ENCODE measurements around the gene ZNF674. TPM values are rescaled to one million over a fixed set of nuclear protein-coding genes. Genes with fewer than 3 reads are reported as not detected.
"Not testable (repeated sequence)": the region's sequence is repeated elsewhere in the genome, so short reads cannot be mapped to it uniquely, and the experiment has no call there.

The ZNF674 gene
- total RNA-seq, 2 experiments from 2014 or later = 2.0 to 2.6 TPM

DNA sequence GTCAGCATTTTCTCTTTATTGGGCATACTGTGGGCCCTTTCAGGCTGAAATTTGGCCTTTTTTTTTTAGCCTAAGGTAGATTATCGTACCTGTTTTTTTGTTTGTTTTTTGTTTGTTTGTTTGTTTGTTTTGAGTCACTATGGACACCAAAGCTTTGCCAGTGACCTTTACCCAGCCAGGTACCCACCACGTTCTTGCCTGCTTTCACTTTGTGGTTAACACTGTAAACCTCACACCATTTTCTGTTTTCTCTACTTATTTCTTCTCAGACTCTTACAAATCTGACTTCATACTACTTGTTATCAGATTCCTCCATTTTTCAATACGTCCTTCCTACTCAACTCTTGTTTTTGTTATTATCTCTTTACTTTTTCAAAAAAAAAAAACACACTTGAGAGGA lies 81.5 kb downstream of the ZNF674 start:
- ChIA-PET POLR2A (no interaction called here), CTCF (no interaction called here)
- DNase-seq = no peak
- Mint-ChIP-seq H3K4me3 (no peak overlapping the region), H3K36me3 (ENCODE audit: low read depth) (peaks cover 46% of the 10 kb centered on the region), H3K4me1 (peaks cover 14% of the 10 kb centered on the region), H3K27ac (no peak overlapping the region), H3K27me3 (no peaks in the 10 kb centered on the region), H3K9me3 (ENCODE audit: low read depth) (no peaks in the 10 kb centered on the region)
- no peak for ATAC-seq
- intact Hi-C loops (cut with DNase I, micrococcal nuclease) = no loop called here

DNA sequence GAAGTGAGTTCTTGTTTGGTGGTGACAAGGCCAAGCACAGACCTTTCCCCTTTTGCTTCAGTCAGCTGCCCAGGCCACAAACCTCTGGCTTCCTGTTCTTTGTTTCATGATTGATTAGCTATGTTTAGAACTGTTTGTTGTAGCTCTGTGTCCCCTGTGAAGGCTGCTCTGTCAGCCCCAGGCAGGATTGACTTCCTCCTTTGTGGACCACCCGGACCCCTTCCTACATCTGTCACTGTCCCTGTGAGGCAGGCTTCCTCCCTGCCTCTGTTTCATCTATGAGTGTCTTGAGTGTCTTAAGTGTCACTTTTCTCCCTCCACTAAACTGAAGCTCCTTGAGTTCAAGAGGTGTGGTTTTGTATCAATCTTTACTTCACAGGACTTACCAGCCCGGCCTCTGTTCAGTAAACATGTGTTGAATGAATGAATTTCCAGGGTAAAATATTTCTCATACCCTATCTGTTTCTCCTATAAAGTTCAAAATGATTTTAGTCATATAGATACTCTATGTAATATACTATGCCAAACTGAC lies 83.5 kb downstream of the ZNF674 start:
- peaks cover 41% of the 10 kb centered on the region for H3K36me3 Mint-ChIP-seq (ENCODE audit: low read depth)
- intact Hi-C loops (cut with DNase I, micrococcal nuclease) = no loop called here
- ATAC-seq = peak; percentile 23
- ChIA-PET CTCF (no interaction called here), POLR2A (no interaction called here)
- no peak overlapping the region for H3K4me3 Mint-ChIP-seq
- H3K9me3 Mint-ChIP-seq (ENCODE audit: low read depth) = no peaks in the 10 kb centered on the region
- DNase-seq = no peak
- H3K27me3 Mint-ChIP-seq = no peaks in the 10 kb centered on the region
- peak overlapping the region; percentile 33 for H3K27ac Mint-ChIP-seq
- H3K4me1 Mint-ChIP-seq = peaks cover 14% of the 10 kb centered on the region

DNA sequence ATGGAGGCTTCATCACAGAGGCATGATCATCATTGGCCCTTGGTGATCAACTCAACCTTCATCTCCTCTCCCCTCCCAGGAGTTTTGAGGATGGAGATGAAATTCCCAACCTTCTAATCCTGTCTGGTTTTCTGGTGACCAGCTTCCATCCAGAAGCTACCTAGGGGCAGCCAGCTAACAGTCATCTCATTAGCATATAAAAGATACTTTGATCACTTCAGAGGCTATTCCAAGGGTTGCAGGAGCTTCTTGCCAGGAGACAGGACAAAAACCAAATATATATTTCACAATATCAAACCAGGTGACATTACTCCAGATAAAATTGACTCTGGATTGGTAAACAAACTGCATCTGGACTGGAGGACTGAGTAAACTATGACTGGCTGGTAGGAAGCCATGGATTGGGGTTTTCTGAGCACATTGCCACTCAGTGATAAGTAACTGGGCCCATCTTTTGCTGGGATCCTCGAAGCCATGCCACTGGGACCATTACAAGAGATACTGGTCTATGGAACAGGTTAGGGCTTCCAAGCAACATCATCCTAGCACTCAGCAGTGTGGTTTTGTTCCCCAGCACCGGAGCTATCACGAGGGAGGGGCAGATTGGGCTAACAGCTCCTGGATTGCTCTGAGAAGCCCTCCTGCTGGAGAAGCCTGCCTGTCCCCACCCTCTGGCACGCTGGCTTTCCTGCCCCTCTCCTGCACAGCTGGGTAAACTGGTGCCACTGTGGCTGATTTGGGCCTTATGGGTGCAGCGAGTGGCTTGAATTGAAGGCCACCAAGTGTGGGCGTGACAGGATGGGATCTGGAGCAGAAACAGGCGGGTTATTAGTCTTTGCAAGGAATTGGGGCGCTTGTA lies 84.2 kb downstream of the ZNF674 start:
- POLR2A ChIA-PET; H3K27me3 Mint-ChIP-seq; H3K4me3 Mint-ChIP-seq; ATAC-seq; DNase-seq; H3K27ac Mint-ChIP-seq; CTCF ChIA-PET; intact Hi-C loops (cut with DNase I, micrococcal nuclease); H3K9me3 Mint-ChIP-seq (ENCODE audit: low read depth): not testable (repeated sequence)
- peaks cover 14% of the 10 kb centered on the region for H3K4me1 Mint-ChIP-seq
- H3K36me3 Mint-ChIP-seq (ENCODE audit: low read depth) = peaks cover 40% of the 10 kb centered on the region

DNA sequence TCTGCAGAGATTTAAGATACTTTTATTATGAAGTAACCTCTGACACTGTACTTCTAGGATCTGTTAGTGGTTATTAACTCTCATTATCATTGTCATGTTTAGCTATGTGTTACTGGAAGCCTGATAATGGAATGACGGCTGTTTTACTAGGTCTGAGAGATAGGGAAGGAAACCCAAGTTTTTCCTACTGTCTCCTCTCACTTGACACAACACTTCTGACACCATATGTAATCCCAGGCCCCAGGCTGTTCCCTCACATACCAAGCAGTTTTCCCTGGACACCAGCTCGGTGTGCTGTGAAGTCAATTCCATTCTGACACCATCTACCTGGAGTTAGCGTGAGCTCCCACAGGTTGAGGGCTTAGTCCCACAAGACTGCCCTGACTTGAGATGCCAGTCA lies 85.6 kb downstream of the ZNF674 start:
- Mint-ChIP-seq H3K4me1 (peaks cover 14% of the 10 kb centered on the region), H3K9me3 (ENCODE audit: low read depth) (no peaks in the 10 kb centered on the region), H3K27me3 (no peaks in the 10 kb centered on the region), H3K27ac (no peak overlapping the region), H3K36me3 (ENCODE audit: low read depth) (peaks cover 38% of the 10 kb centered on the region), H3K4me3 (no peak overlapping the region)
- ATAC-seq = no peak
- ChIA-PET POLR2A (no interaction called here), CTCF (interaction anchor here (0.7 kb wide), 1 partner anchor 414 kb away, joined by 3 read pairs; no protein-coding TSS in a partner anchor)
- no peak for DNase-seq
- intact Hi-C loops (cut with DNase I, micrococcal nuclease) = no loop called here

DNA sequence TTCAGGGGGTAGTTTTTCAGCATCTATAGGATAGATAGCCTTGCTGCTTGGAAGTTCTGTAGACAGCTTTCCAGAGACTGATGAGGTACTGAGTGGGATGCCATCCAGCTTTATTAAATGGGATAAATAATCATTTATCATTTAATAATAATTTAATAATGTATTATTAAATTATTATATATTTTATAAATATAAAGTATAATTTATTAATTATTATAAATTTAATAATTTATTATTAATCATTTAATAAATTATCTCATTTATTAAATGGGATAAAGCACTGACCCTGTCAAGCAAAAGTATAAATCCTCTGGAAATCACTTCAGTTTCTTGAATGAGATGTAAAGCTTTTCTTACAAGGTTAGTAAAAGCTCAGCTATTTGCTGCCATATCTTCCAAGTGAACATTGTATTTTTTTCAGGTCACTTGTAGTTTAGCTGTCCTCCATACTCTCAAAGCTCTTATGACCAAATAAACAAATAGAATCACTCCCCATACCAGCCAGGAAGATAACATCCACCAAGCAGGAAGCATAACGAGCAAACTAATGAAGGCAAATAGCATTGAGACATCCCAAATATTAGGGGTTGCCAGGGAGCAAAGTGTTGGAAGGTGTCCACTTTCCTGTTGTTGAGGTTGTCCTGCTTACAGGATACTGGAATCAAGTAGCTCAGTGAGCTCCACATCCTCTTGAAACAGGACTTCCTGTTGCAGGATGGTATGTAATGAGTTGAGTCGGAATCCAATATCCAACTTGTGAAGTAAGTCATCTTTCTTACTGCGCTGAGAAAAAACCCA lies 88.9 kb downstream of the ZNF674 start:
- Mint-ChIP-seq H3K9me3 (ENCODE audit: low read depth) (no peaks in the 10 kb centered on the region), H3K4me3 (no peak overlapping the region), H3K4me1 (peaks cover 15% of the 10 kb centered on the region), H3K27ac (no peak overlapping the region), H3K27me3 (no peaks in the 10 kb centered on the region), H3K36me3 (ENCODE audit: low read depth) (peaks cover 27% of the 10 kb centered on the region)
- ChIA-PET CTCF (no interaction called here), POLR2A (no interaction called here)
- DNase-seq = no peak
- intact Hi-C loops (cut with DNase I, micrococcal nuclease) = no loop called here
- ATAC-seq = no peak

Other genes starting within 250 kb of the ZNF674 start
- 1 to 10 TPM; 2.0 to 2.5 TPM for gene CHST7, start 28.3 kb upstream of the ZNF674 start, total RNA-seq
- gene SLC9A7, start 213.7 kb upstream of the ZNF674 start, total RNA-seq = 10 to 100 TPM; 16.3 to 19.2 TPM

All from activated CD4-positive, alpha-beta T cell treated with anti-CD3 and anti-CD28 coated beads for 36 hours (primary cell).